KMS-11 (cell line): Measurements from ENCODE around the gene HOXD8.

Experiments used
- H2AFZ ChIP-seq: fragments of 200-600 bp; sonication (generic); 2 replicates; pipeline ENCODE4 v1.6.1; 2016; ENCODE audit warnings: antibody characterized with exemption, mixed run types, low read depth
- H3K27ac ChIP-seq: fragments of 200-600 bp; sonication (generic); 2 replicates; pipeline ENCODE4 v1.6.1; 2016; ENCODE audit warnings: mild to moderate bottlenecking, mixed run types
- H3K27me3 ChIP-seq: fragments of 200-600 bp; sonication (generic); 2 replicates; pipeline ENCODE4 v1.6.1; 2017; ENCODE audit warnings: mild to moderate bottlenecking, low read depth, mixed run types, moderate library complexity; ENCODE audit not compliant: insufficient read depth
- H3K36me3 ChIP-seq: fragments of 200-600 bp; sonication (generic); 2 replicates; pipeline ENCODE4 v1.6.1; 2017; ENCODE audit warnings: mild to moderate bottlenecking, mixed run types; ENCODE audit not compliant: insufficient read depth
- H3K4me1 ChIP-seq: fragments of 200-600 bp; sonication (generic); 2 replicates; pipeline ENCODE4 v1.6.1; 2016; ENCODE audit warnings: mild to moderate bottlenecking, low read depth, mixed run types; ENCODE audit not compliant: poor library complexity, severe bottlenecking
- H3K4me2 ChIP-seq: fragments of 200-600 bp; sonication (generic); 2 replicates; pipeline ENCODE4 v1.7.0; 2016; ENCODE audit warnings: mild to moderate bottlenecking, mixed run types
- H3K4me3 ChIP-seq: fragments of 200-600 bp; sonication (generic); IDR thresholded peaks from 2 replicates; pipeline ENCODE4 v1.6.1; 2017; ENCODE audit warnings: low read depth, low read length, mixed read lengths; ENCODE audit not compliant: insufficient read depth
- H3K79me2 ChIP-seq: fragments of 200-600 bp; sonication (generic); 2 replicates; pipeline ENCODE4 v1.6.1; 2016; ENCODE audit warnings: low read depth, mixed run types; ENCODE audit not compliant: insufficient read depth
- H3K9ac ChIP-seq: fragments of 200-600 bp; sonication (generic); 2 replicates; pipeline ENCODE4 v1.6.1; 2016; ENCODE audit warnings: mild to moderate bottlenecking, mixed run types
- H4K20me1 ChIP-seq: fragments of 200-600 bp; sonication (generic); 2 replicates; pipeline ENCODE4 v1.6.1; 2016; ENCODE audit warnings: mild to moderate bottlenecking, mixed run types; ENCODE audit not compliant: insufficient read depth
- TF ChIP-seq, protein P1 (sequence below): fragments of 200-600 bp; sonication (generic); conservative IDR thresholded peaks from 2 replicates; pipeline ENCODE4 v1.6.1; 2017; ENCODE audit warnings: low read depth, mild to moderate bottlenecking, antibody characterized with exemption, low read length, moderate library complexity, mixed read lengths

The HOXD8 gene

DNA sequence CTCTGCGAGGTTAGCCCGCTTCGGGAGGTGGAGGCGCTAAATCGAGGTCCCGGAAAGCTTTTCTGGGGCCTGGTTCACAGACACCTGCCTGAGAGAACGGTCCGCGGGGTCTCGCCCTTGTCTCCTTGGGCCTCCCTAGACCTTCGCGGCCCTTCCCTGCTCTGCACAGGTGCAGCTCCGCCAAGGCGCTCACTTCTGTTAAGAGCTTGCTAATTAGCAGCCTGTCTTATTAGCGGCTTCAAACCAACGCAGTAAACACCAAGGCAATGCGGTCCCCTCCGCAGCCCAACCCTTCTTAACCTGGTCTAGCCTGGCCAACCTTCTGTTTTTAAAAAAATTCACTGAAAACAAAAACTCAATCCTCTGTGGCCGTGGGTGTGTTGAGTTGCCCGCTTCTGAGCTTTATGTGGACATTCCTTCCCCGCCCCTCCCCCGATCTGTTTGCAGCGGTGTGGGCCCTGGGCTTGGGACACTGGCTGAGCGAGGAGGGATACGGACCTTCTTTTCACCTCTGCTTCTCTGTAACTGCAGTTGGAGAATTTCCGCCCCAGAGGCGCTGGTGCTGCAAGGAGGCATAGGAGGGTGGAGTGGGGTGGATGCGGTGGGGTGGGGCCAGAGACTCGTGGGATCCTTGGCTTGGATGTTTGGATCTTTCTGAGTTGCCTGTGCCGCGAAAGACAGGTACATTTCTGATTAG, 18.4 kb downstream of the HOXD8 start:
- Histone ChIP-seq H3K9ac (no peak overlapping the region), H3K4me2 (no peak overlapping the region), H3K4me1 (no peaks in the 10 kb centered on the region), H4K20me1 (no peaks in the 10 kb centered on the region), H3K27me3 (no peaks in the 10 kb centered on the region), H3K27ac (no peak overlapping the region), H3K4me3 (no peak overlapping the region), H3K36me3 (no peaks in the 10 kb centered on the region), H2AFZ (no peak overlapping the region), H3K79me2 (no peaks in the 10 kb centered on the region)
- TF ChIP-seq, protein P1, sequence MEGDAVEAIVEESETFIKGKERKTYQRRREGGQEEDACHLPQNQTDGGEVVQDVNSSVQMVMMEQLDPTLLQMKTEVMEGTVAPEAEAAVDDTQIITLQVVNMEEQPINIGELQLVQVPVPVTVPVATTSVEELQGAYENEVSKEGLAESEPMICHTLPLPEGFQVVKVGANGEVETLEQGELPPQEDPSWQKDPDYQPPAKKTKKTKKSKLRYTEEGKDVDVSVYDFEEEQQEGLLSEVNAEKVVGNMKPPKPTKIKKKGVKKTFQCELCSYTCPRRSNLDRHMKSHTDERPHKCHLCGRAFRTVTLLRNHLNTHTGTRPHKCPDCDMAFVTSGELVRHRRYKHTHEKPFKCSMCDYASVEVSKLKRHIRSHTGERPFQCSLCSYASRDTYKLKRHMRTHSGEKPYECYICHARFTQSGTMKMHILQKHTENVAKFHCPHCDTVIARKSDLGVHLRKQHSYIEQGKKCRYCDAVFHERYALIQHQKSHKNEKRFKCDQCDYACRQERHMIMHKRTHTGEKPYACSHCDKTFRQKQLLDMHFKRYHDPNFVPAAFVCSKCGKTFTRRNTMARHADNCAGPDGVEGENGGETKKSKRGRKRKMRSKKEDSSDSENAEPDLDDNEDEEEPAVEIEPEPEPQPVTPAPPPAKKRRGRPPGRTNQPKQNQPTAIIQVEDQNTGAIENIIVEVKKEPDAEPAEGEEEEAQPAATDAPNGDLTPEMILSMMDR = no peak

DNA sequence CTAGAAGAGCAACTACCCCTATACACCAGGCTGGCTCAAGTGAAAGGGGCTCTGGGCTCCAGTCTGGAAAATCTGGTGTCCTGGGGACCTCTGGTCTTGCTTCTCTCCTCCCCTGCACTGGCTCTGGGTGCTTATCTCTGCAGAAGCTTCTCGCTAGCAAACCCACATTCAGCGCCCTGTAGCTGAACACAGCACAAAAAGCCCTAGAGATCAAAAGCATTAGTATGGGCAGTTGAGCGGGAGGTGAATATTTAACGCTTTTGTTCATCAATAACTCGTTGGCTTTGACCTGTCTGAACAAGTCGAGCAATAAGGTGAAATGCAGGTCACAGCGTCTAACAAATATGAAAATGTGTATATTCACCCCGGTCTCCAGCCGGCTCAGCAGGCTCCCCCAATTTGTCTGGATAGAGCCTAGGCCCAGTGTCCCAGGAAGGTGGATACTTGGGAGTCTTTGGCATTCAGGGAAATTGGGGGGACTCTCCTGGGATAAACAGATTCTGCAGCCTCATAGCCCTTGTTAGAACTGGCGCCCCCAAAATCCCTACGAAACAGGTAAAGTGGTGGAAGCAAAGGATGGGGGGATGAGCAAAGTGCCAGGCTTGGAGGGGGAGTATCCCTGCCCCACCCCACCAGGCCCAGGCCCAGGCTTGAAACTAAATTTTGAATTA, 19.4 kb downstream of the HOXD8 start:
- H3K36me3 ChIP-seq = no peaks in the 10 kb centered on the region
- TF ChIP-seq, protein P1 = no peak
- no peaks in the 10 kb centered on the region for H3K4me1 ChIP-seq
- no peaks in the 10 kb centered on the region for H3K79me2 ChIP-seq
- H2AFZ ChIP-seq = no peak overlapping the region
- H3K4me2 ChIP-seq = no peak overlapping the region
- H3K9ac ChIP-seq = no peak overlapping the region
- H3K27ac ChIP-seq = no peak overlapping the region
- H3K4me3 ChIP-seq = no peak overlapping the region
- H3K27me3 ChIP-seq = no peaks in the 10 kb centered on the region
- no peaks in the 10 kb centered on the region for H4K20me1 ChIP-seq

DNA sequence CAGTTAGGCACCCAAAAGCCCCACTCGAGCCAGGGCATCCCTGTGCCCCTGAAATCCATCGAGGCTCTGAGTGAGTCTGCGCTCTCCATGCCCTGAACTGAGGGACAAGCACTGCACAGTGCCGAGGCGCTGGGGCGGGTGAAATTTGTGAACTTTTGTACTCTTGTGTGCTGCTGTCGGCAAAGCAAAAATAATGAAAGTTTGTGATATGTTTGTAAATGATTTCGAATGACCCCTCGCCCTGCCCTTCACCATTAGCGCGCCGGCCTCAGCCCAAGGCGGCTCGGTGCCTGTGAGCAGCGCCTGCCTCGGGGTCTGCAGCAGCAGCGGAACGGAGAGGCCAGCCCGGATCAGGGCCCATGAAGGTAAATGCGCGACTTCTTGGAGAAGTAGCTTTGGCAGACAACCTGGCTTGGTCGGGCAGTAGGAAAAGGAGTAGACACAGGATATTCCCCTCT, 20.0 kb downstream of the HOXD8 start:
- Histone ChIP-seq H4K20me1 (no peaks in the 10 kb centered on the region), H3K27ac (no peak overlapping the region), H3K36me3 (no peaks in the 10 kb centered on the region), H3K4me2 (no peak overlapping the region), H3K27me3 (no peaks in the 10 kb centered on the region), H3K79me2 (no peaks in the 10 kb centered on the region), H2AFZ (no peak overlapping the region), H3K4me1 (no peaks in the 10 kb centered on the region), H3K9ac (no peak overlapping the region), H3K4me3 (no peak overlapping the region)
- TF ChIP-seq, protein P1 = no peak

DNA sequence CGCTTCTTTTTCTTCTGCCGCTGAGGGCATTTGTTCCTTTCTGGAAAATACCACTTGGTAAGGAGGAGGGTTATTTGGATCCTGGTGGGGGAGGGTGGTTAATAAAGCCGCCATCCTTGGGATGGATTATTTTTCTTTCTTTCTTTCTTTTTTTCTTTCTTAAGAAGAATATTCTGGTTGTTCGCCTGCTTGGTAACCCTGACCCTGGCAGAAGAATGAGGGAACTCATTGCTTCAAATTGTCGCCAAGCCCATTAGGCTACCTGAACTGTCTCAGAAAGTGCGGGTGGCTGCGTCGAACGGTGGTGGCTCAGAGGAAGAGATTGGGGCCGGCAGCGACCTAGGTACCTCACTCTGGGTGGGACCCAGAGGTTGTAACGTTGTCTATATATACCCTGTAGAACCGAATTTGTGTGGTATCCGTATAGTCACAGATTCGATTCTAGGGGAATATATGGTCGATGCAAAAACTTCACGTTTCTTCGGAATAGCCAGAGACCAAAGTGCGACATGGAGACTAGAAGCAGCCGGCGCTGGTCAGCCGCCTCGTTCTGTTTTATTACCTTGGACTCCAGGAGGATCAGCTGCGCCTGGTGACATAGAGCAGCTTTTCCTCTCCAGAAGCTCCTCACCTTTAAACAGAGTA, 20.6 kb downstream of the HOXD8 start:
- no peak overlapping the region for H2AFZ ChIP-seq
- no peak overlapping the region for H3K27ac ChIP-seq
- H3K79me2 ChIP-seq = no peaks in the 10 kb centered on the region
- H3K4me2 ChIP-seq = no peak overlapping the region
- no peaks in the 10 kb centered on the region for H3K27me3 ChIP-seq
- H3K4me3 ChIP-seq = no peak overlapping the region
- TF ChIP-seq, protein P1 = no peak
- no peaks in the 10 kb centered on the region for H4K20me1 ChIP-seq
- no peak overlapping the region for H3K9ac ChIP-seq
- no peaks in the 10 kb centered on the region for H3K36me3 ChIP-seq
- no peaks in the 10 kb centered on the region for H3K4me1 ChIP-seq
